OCI-LY3 (cell line): Measurements from ENCODE around the gene ZNF563.

ENCODE experiments used
- CTCF ChIP-seq: fragments of 200-600, 300-600 bp; sonication (generic); IDR thresholded peaks from 2 replicates; pipeline ENCODE4 v1.5.1; 2014; ENCODE audit warnings: antibody characterized with exemption, low read length, low read depth
- EZH2phosphoT487 ChIP-seq: fragments of 200-600 bp; shearing (Covaris generic); IDR thresholded peaks from 2 replicates; pipeline ENCODE4 v1.6.1; 2018; ENCODE audit warnings: antibody characterized with exemption, mixed run types, low read depth

GRCh38 chr19:12294249-12295158 is 38.9 kb downstream of the ZNF563 start, which contains the start of gene ZNF44:
- TF ChIP-seq CTCF (no peak), EZH2phosphoT487 (no peak)
